GM23338 (cell line): ENCODE data around the gene TBC1D9. TPM values are rescaled to one million over a fixed set of nuclear protein-coding genes. Genes with fewer than 3 reads are reported as not detected.

Experiments
- ATAC-seq: fragments of 200-7000 bp; cut with Tn5 transposase; 3 replicates; pipeline ENCODE4 v1.9.1; 2020
- DNase-seq: peaks from one replicate; pipeline ENCODE4 v3.0.0-alpha.2; 2015; ENCODE audit warnings: low spot score
- H2AFZ ChIP-seq: fragments of 200-600 bp; sonication (generic); 2 replicates; pipeline ENCODE4 v1.8.0; 2016; ENCODE audit warnings: antibody characterized with exemption, mild to moderate bottlenecking, moderate library complexity
- H3F3A ChIP-seq: fragments of 200-600 bp; sonication (generic); replicated peaks from 2 replicates; pipeline ENCODE4 v1.8.0; 2017; ENCODE audit warnings: antibody characterized with exemption, mixed run types, low read depth
- H3K27ac ChIP-seq: fragments of 200-600 bp; sonication (generic); 2 replicates; pipeline ENCODE4 v1.6.1; 2016; ENCODE audit warnings: low read depth
- H3K27me3 ChIP-seq: fragments of 200-600 bp; sonication (generic); 2 replicates; pipeline ENCODE4 v1.8.0; 2016; ENCODE audit warnings: mild to moderate bottlenecking, mixed run types, moderate library complexity; ENCODE audit not compliant: insufficient read depth
- H3K36me3 ChIP-seq: fragments of 200-600 bp; sonication (generic); 2 replicates; pipeline ENCODE4 v1.8.0; 2016; ENCODE audit warnings: mild to moderate bottlenecking; ENCODE audit not compliant: insufficient read depth
- H3K4me1 ChIP-seq: fragments of 200-600 bp; sonication (generic); 2 replicates; pipeline ENCODE4 v1.8.0; 2016; ENCODE audit warnings: mild to moderate bottlenecking, moderate library complexity; ENCODE audit not compliant: insufficient read depth
- H3K4me2 ChIP-seq: fragments of 200-600 bp; sonication (generic); 2 replicates; pipeline ENCODE4 v1.7.1; 2017; ENCODE audit warnings: mixed run types
- H3K4me3 ChIP-seq: fragments of 200-600 bp; sonication (generic); 2 replicates; pipeline ENCODE4 v1.6.1; 2016; ENCODE audit warnings: mixed run types
- H3K79me2 ChIP-seq: fragments of 200-600 bp; sonication (generic); replicated peaks from 2 replicates; pipeline ENCODE4 v1.8.0; 2017; ENCODE audit warnings: mild to moderate bottlenecking; ENCODE audit not compliant: insufficient read depth
- H3K9me2 ChIP-seq: fragments of 200-600 bp; sonication (generic); 2 replicates; pipeline ENCODE4 v1.8.0; 2017; ENCODE audit not compliant: insufficient read depth
- H4K20me1 ChIP-seq: fragments of 200-600 bp; sonication (generic); replicated peaks from 2 replicates; pipeline ENCODE4 v1.8.0; 2017; ENCODE audit warnings: mild to moderate bottlenecking; ENCODE audit not compliant: insufficient read depth
- H3K27ac Mint-ChIP-seq: 2 replicates; pipeline ENCODE4 v1.8.0; 2020; ENCODE audit warnings: inconsistent platforms, mild to moderate bottlenecking, moderate library complexity, mixed read lengths
- H3K27me3 Mint-ChIP-seq: 3 replicates; pipeline ENCODE4 v1.8.0; 2022; ENCODE audit warnings: low read depth, mild to moderate bottlenecking, moderate library complexity, mixed read lengths, inconsistent platforms; ENCODE audit not compliant: insufficient read depth, poor library complexity
- H3K36me3 Mint-ChIP-seq: 3 replicates; pipeline ENCODE4 v1.8.0; 2021; ENCODE audit warnings: low read depth, mild to moderate bottlenecking, inconsistent platforms, moderate library complexity, mixed read lengths
- H3K4me1 Mint-ChIP-seq: 3 replicates; pipeline ENCODE4 v1.8.0; 2020; ENCODE audit warnings: mild to moderate bottlenecking, inconsistent platforms, mixed read lengths
- H3K4me3 Mint-ChIP-seq: 3 replicates; pipeline ENCODE4 v1.8.0; 2021; ENCODE audit warnings: moderate library complexity, mild to moderate bottlenecking, inconsistent platforms, mixed read lengths
- H3K9me3 Mint-ChIP-seq: 3 replicates; pipeline ENCODE4 v1.8.0; 2020; ENCODE audit warnings: moderate library complexity, mild to moderate bottlenecking, inconsistent platforms, mixed read lengths
- CREB1 ChIP-seq: fragments of 250-450 bp; sonication (Bioruptor Pico); IDR thresholded peaks from 2 replicates; pipeline ENCODE4 v1.5.0; 2020; ENCODE audit warnings: low read depth, mild to moderate bottlenecking, moderate library complexity
- EZH2 ChIP-seq: fragments of 200-600 bp; sonication (generic); IDR thresholded peaks from one replicate; pipeline ENCODE4 v1.8.0; 2017; ENCODE audit warnings: antibody characterized with exemption, mild to moderate bottlenecking, low read depth; ENCODE audit not compliant: unreplicated experiment
- EZH2phosphoT487 ChIP-seq: fragments of 200-600 bp; sonication (generic); IDR thresholded peaks from one replicate; pipeline ENCODE4 v1.8.1; 2018; ENCODE audit warnings: antibody characterized with exemption; ENCODE audit not compliant: unreplicated experiment
- JUNB ChIP-seq: IDR thresholded peaks from one replicate; pipeline ENCODE4 v1.6.1; 2016; ENCODE audit warnings: antibody characterized with exemption; ENCODE audit not compliant: unreplicated experiment
- NANOG ChIP-seq: IDR thresholded peaks from 2 replicates; pipeline ENCODE4 v1.6.1; 2016; ENCODE audit warnings: antibody characterized with exemption, borderline replicate concordance
- ZNF114 ChIP-seq: fragments of 250-450 bp; sonication (Bioruptor Pico); IDR thresholded peaks from 2 replicates; pipeline ENCODE4 v1.5.0; 2020; ENCODE audit warnings: mild to moderate bottlenecking, moderate library complexity
- ZNF331 ChIP-seq: fragments of 250-450 bp; sonication (Bioruptor Pico); IDR thresholded peaks from 2 replicates; pipeline ENCODE4 v1.5.0; 2020; ENCODE audit warnings: low read depth, mild to moderate bottlenecking, moderate library complexity
- polyA plus RNA-seq: library from polyadenylated mRNA; unstranded; fragments of >200 nt; fragmentation: Nextera tagmentation; extraction: Ambion mirVana; gene quantifications from 2 replicates; pipeline ENCODE4 v1.2.1, GENCODE V29; 2016
- total RNA-seq: library from RNA; depleted of rRNA; stranded (reverse); fragments of >200 nt; shearing (Covaris generic); gene quantifications from 2 replicates; pipeline ENCODE4 v1.2.3, GENCODE V29; 2014
- TF ChIP-seq, protein P1 (sequence below), 2 experiments: fragments of 200-600 bp in 1 of 2; sonication (generic) in 1 of 2; conservative IDR thresholded peaks; 2 replicates each; pipeline versions ENCODE4 v1.5.1 to v1.6.1; 2016 to 2017; ENCODE audit warnings: antibody characterized with exemption in 2 of 2, low read depth in 2 of 2, mild to moderate bottlenecking in 2 of 2, moderate library complexity in 1 of 2
- TF ChIP-seq, protein P2 (sequence below): fragments of 250-450 bp; sonication (Bioruptor Pico); IDR thresholded peaks from 2 replicates; pipeline ENCODE4 v1.5.0; 2020; ENCODE audit warnings: mild to moderate bottlenecking, moderate library complexity
- TF ChIP-seq, protein P3 (sequence below): IDR thresholded peaks from one replicate; pipeline ENCODE4 v1.6.1; 2018; ENCODE audit warnings: antibody characterized with exemption; ENCODE audit not compliant: unreplicated experiment

The TBC1D9 gene
- total and polyA plus RNA-seq, 2 experiments from 2014 or later, result 0.03 to 0.56 TPM

DNA sequence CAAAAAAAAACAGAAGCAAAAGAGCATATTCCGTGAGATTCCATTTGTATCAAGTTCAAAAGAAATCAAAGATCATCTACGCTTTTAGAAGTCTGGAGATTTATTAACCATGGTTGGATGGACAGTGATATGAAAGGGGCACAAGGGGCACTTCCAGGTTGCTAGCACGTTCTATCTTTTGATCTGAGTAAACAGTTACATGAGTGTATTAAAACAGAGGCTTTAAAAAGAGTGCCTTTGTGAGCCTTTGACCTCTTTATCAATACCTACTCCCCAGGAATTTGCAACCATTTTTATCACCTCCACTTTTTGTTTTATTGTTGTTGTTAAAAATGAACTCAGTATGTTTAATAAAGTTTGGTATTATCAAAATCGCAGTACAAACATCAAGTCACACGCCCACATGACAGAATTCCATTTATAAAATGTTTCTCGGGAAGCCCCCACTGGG, 115.1 kb downstream of the TBC1D9 start:
- H3K4me2 ChIP-seq, result peak overlapping the region; percentile 55
- no peaks in the 10 kb centered on the region for H3F3A ChIP-seq
- ATAC-seq (no peak), DNase-seq (no peak)
- peaks cover 9% of the 10 kb centered on the region for H3K4me1 ChIP-seq
- H3K9me2 ChIP-seq, result no peaks in the 10 kb centered on the region
- Mint-ChIP-seq H3K4me3 (no peak overlapping the region), H3K9me3 (no peaks in the 10 kb centered on the region), H3K36me3 (no peaks in the 10 kb centered on the region; the same call in 2 of the 3 replicates), H3K27ac (no peak overlapping the region), H3K27me3 (peaks cover 4% of the 10 kb centered on the region), H3K4me1 (peaks cover 36% of the 10 kb centered on the region)
- no peaks in the 10 kb centered on the region for H3K36me3 ChIP-seq
- H2AFZ ChIP-seq, result peak overlapping the region; percentile 93
- H4K20me1 ChIP-seq, result no peaks in the 10 kb centered on the region
- no peak for TF ChIP-seq JUNB
- TF ChIP-seq, protein P1, sequence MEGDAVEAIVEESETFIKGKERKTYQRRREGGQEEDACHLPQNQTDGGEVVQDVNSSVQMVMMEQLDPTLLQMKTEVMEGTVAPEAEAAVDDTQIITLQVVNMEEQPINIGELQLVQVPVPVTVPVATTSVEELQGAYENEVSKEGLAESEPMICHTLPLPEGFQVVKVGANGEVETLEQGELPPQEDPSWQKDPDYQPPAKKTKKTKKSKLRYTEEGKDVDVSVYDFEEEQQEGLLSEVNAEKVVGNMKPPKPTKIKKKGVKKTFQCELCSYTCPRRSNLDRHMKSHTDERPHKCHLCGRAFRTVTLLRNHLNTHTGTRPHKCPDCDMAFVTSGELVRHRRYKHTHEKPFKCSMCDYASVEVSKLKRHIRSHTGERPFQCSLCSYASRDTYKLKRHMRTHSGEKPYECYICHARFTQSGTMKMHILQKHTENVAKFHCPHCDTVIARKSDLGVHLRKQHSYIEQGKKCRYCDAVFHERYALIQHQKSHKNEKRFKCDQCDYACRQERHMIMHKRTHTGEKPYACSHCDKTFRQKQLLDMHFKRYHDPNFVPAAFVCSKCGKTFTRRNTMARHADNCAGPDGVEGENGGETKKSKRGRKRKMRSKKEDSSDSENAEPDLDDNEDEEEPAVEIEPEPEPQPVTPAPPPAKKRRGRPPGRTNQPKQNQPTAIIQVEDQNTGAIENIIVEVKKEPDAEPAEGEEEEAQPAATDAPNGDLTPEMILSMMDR (conservative IDR thresholded peaks at IDR 0.05; ENCODE audit: low read depth in 2 of 2), result no peak
- no peak for TF ChIP-seq ZNF114 (CRISPR knock-in tag)
- no peak for TF ChIP-seq EZH2phosphoT487
- TF ChIP-seq, protein P2, sequence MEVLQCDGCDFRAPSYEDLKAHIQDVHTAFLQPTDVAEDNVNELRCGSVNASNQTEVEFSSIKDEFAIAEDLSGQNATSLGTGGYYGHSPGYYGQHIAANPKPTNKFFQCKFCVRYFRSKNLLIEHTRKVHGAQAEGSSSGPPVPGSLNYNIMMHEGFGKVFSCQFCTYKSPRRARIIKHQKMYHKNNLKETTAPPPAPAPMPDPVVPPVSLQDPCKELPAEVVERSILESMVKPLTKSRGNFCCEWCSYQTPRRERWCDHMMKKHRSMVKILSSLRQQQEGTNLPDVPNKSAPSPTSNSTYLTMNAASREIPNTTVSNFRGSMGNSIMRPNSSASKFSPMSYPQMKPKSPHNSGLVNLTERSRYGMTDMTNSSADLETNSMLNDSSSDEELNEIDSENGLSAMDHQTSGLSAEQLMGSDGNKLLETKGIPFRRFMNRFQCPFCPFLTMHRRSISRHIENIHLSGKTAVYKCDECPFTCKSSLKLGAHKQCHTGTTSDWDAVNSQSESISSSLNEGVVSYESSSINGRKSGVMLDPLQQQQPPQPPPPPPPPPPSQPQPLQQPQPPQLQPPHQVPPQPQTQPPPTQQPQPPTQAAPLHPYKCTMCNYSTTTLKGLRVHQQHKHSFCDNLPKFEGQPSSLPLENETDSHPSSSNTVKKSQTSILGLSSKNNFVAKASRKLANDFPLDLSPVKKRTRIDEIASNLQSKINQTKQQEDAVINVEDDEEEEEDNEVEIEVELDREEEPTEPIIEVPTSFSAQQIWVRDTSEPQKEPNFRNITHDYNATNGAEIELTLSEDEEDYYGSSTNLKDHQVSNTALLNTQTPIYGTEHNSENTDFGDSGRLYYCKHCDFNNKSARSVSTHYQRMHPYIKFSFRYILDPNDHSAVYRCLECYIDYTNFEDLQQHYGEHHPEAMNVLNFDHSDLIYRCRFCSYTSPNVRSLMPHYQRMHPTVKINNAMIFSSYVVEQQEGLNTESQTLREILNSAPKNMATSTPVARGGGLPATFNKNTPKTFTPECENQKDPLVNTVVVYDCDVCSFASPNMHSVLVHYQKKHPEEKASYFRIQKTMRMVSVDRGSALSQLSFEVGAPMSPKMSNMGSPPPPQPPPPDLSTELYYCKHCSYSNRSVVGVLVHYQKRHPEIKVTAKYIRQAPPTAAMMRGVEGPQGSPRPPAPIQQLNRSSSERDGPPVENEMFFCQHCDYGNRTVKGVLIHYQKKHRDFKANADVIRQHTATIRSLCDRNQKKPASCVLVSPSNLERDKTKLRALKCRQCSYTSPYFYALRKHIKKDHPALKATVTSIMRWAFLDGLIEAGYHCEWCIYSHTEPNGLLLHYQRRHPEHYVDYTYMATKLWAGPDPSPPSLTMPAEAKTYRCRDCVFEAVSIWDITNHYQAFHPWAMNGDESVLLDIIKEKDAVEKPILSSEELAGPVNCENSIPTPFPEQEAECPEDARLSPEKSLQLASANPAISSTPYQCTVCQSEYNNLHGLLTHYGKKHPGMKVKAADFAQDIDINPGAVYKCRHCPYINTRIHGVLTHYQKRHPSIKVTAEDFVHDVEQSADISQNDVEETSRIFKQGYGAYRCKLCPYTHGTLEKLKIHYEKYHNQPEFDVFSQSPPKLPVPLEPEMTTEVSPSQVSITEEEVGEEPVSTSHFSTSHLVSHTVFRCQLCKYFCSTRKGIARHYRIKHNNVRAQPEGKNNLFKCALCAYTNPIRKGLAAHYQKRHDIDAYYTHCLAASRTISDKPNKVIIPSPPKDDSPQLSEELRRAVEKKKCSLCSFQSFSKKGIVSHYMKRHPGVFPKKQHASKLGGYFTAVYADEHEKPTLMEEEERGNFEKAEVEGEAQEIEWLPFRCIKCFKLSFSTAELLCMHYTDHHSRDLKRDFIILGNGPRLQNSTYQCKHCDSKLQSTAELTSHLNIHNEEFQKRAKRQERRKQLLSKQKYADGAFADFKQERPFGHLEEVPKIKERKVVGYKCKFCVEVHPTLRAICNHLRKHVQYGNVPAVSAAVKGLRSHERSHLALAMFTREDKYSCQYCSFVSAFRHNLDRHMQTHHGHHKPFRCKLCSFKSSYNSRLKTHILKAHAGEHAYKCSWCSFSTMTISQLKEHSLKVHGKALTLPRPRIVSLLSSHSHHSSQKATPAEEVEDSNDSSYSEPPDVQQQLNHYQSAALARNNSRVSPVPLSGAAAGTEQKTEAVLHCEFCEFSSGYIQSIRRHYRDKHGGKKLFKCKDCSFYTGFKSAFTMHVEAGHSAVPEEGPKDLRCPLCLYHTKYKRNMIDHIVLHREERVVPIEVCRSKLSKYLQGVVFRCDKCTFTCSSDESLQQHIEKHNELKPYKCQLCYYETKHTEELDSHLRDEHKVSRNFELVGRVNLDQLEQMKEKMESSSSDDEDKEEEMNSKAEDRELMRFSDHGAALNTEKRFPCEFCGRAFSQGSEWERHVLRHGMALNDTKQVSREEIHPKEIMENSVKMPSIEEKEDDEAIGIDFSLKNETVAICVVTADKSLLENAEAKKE (CRISPR knock-in tag), result no peak
- no peak for TF ChIP-seq EZH2
- no peak for TF ChIP-seq CREB1 (CRISPR knock-in tag)
- TF ChIP-seq, protein P3, sequence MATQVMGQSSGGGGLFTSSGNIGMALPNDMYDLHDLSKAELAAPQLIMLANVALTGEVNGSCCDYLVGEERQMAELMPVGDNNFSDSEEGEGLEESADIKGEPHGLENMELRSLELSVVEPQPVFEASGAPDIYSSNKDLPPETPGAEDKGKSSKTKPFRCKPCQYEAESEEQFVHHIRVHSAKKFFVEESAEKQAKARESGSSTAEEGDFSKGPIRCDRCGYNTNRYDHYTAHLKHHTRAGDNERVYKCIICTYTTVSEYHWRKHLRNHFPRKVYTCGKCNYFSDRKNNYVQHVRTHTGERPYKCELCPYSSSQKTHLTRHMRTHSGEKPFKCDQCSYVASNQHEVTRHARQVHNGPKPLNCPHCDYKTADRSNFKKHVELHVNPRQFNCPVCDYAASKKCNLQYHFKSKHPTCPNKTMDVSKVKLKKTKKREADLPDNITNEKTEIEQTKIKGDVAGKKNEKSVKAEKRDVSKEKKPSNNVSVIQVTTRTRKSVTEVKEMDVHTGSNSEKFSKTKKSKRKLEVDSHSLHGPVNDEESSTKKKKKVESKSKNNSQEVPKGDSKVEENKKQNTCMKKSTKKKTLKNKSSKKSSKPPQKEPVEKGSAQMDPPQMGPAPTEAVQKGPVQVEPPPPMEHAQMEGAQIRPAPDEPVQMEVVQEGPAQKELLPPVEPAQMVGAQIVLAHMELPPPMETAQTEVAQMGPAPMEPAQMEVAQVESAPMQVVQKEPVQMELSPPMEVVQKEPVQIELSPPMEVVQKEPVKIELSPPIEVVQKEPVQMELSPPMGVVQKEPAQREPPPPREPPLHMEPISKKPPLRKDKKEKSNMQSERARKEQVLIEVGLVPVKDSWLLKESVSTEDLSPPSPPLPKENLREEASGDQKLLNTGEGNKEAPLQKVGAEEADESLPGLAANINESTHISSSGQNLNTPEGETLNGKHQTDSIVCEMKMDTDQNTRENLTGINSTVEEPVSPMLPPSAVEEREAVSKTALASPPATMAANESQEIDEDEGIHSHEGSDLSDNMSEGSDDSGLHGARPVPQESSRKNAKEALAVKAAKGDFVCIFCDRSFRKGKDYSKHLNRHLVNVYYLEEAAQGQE, result no peak
- TF ChIP-seq NANOG, result no peak
- no peak for TF ChIP-seq ZNF331 (CRISPR knock-in tag)
- no peaks in the 10 kb centered on the region for H3K27me3 ChIP-seq
- no peak overlapping the region for H3K4me3 ChIP-seq
- no peak overlapping the region for H3K27ac ChIP-seq
- H3K79me2 ChIP-seq, result no peaks in the 10 kb centered on the region
